Dedifferentiated amniotic fluid mesenchymal stem cell (primary cell): Measurements from ENCODE around the gene GABBR1.

Experiments used
- DNase-seq: peaks from one replicate; pipeline ENCODE4 v3.0.0-alpha.2; 2016; ENCODE audit errors: extremely low spot score

Gene GABBR1

DNA sequence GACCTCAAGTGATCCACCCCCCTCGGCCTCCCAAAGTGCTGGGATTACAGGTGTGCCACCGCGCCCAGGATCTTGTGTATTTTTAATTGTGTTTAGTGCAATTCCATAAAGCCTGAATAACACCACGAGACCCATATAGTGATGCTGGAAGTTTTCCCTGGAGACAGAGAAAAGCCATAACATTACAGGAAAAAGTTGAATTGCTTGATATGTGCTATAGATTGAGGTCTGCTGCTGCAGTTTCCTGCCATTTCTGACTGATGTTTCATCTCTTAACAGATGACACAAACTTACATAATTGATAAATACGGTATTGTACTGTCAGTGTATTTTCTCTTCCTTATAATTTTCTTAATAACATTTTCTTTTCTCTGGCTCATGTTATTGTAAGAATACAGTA is 66.1 kb downstream of the GABBR1 start:
- DNase-seq, result no peak

DNA sequence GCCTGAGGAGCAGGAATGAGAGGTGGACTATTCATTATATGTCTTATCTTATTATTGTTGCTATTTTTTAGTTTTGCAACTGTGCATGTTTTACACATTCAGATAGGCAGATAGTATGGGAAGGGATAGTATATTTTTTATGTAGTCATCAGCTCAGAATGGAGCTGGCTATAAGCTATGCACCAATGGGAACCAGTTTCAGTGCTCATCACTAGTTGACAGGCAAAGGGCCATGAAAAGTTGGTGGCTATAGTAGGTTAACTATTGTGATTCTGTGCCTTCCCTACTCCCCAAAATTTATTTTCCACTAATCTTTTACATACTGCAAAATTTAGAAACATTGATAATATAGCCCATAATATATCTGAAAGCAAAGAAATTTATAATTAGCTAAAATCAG is 68.1 kb downstream of the GABBR1 start:
- DNase-seq, result no peak

DNA sequence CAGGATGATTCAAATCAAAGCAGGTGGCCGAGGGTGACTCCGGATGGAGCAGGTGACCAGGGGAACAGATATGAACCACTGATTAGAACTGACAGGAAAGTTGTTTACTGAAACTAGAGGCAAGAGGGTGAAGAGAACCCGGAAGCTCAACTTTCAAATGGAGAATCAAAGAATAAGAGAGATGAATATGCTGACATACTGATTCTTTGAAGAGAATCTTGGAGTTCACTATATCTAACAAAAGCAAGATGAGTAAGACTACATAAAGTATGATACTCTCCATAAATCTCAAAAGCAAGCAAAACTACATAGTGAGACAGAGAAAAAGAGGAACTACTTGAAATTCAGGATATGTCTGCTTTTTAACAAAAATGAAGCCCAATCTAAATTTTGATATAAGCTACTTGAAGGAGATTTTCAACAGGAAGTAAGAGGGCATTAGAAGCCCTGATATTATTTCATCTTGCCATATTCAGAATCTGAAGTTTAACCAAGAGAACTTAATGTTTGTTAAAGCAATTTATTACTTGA is 69.5 kb downstream of the GABBR1 start:
- no peak for DNase-seq

DNA sequence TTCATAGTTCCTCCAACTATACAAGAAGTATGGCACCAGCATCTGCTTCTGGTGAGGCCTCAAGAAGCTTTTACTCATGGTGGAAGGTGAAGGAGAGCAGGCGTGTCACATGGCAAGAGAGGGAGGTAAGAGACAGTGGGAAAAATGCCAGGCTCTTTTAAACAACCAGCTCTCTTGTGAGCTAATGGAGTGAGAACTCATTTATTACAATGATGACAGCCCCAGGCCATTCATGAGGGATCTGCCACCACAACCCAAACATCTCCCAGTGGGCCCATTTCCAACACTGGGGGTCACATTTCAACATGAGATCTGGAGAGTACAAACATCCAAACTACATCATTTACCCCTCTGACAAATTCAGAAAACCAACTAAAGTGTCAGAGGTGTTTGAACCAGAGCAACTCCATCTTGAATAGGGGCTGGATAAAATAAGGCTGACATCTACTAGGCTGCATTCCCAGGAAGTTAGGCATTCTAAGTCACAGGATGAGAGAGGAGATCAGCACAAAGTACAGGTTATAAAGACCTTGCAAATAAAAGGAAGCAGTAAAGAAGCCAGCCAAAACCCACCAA is 71.3 kb downstream of the GABBR1 start:
- no peak for DNase-seq

DNA sequence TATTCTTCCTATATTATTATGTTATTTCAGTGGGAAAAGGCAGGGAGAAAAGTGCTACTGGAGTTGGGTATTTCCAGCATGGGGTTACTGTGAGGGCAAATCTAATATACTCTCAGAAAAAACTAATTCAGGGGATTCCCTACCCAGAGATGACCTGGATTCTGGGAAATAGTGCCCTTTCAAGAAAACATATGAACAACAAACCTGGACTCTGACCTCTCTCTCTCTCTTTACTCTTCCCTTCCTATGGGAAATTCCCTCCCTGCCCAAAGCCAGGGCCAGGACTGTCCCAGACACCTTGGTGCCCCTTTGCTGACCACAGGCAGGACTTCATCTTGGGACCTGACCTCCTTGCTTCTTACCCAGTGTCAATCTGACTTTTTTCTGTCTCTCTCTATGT is 71.9 kb downstream of the GABBR1 start:
- DNase-seq, result no peak

DNA sequence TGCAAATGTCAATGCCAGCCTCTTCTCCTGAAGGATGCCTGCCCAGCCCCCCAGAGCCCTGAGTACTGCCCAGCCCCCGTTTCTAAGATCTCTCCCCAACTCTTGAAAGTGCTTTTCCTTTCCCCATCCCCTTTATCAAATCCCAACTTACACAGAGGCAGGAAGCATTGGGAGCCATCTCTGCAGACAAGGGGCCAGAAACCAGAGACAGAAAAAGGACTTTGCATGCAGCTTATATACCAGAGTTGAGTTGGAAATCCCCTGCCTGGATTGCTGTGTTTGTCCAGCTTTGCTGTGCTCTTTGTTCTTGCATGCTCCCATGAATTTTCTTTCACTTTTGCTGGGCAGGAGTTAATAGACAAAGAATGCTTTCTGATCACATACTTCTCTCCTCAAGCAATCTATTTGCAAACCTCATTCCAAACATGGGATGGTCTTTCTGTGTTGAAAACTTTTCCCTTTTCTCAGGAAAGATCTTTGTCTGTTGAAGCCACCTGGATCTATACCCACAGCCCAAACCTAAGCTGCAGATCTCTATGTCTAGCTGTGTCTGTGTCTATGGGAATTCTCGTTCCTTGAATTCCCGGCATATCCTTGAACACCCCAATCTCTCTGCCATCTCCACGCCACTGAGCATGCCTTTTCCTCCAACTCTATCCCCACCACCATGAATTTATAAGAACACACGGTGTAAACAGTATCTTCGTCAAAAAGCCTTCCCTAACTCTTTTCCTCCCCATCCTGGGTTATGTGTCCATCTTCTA is 73.3 kb downstream of the GABBR1 start, which contains the start of gene UBD:
Gene UBD, minus strand, starts transcription at position 209 of the 764 bp plus-strand sequence. Its CDS starts 31 bp downstream, at position 178.
- DNase-seq, result no peak

DNA sequence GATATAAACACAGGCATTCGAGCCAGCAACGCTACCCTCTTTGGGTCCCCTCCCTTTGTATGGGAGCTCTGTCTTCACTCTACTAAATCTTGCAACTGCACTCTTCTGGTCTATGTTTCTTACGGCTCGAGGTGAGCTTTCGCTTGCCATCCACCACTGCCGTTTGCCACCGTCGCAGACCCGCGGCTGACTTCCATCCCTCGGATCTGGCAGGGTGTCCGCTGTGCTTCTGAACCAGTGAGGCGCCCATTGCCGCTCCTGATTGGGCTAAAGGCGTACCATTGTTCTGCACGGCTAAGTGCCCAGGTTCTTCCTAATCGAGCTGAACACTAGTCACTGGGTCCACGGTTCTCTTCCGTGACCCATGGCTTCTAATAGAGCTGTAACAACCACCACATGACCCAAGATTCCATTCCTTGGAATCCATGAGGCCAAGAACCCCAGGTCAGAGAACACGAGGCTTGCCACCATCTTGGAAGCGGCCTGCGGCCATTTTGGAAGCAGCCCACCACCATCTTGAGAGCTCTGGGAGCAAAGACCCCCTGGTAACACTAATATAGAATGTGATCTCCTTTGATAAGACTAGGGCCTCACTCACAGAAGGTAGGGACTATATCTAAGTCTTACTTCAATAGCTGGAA is 74.4 kb downstream of the GABBR1 start:
- DNase-seq, result no peak

DNA sequence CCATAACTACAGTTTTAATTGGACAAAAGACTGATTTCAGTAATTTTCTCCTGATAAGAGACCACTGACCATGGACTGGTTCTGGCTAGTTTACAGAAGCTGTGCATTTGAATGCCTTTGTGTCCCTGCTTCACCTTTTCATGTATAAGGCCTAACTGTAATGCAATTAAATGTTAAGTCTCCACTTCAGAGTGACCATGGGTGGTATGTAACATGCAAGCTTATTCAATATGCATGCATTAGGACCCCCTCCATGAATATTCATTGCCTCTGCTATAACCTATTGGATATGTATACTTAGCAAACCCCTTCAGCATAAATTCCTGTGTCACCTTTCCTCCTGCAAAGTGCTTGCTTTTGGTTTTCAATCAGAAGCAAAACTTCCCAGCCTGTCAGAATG is 75.7 kb downstream of the GABBR1 start:
- DNase-seq, result no peak

DNA sequence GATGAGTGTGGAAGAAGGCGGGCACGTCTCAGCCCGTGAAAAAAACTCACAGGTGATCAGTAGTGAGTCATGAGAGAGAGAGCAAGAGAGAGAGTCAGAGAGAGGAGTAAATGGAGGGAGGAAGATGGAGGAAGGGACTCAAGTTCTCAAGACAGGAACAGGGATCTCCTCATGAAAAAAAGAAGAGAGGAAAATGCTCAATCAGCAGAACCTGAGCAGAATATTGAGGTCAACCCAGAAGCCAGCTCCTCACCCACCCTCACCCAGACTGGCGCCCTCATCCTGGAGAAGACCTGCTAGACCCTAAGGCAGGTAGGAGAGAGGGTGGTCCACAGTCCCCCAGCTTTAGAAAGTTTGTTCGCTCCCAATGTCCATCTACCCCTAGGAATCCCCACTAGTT is 78.2 kb downstream of the GABBR1 start:
- no peak for DNase-seq

DNA sequence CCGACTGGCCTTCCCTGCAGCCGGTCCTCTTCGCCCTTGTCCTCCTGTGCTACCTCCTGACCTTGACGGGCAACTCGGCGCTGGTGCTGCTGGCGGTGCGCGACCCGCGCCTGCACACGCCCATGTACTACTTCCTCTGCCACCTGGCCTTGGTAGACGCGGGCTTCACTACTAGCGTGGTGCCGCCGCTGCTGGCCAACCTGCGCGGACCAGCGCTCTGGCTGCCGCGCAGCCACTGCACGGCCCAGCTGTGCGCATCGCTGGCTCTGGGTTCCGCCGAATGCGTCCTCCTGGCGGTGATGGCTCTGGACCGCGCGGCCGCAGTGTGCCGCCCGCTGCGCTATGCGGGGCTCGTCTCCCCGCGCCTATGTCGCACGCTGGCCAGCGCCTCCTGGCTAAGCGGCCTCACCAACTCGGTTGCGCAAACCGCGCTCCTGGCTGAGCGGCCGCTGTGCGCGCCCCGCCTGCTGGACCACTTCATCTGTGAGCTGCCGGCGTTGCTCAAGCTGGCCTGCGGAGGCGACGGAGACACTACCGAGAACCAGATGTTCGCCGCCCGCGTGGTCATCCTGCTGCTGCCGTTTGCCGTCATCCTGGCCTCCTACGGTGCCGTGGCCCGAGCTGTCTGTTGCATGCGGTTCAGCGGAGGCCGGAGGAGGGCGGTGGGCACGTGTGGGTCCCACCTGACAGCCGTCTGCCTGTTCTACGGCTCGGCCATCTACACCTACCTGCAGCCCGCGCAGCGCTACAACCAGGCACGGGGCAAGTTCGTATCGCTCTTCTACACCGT is 79.5 kb downstream of the GABBR1 start:
- DNase-seq, result no peak

DNA sequence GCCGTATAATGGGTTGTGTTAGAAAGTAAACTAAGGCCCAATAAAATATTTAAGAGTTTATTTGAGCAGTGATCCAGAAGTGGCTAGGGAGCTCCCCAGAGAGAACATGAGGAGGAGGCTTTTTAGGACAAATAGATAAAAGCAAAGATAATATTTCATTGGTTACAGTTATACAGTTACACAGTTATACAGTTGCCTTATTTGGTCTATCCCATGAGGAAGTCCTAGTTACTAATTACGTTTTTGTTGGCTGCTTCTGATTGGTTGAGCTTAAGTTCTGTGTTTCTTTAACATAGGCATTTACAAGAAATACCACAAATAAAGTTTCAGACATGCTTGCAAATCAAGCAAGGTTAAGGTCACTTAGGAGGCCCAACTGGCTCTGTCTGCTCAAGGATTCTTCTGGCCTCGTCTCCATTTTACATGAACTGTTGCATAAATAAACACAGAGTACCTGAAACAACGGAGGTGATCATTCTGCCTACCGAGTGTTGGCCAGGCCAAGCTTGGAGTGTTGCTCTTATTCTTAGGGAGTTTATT is 80.4 kb downstream of the GABBR1 start:
- peak; percentile 69 for DNase-seq

DNA sequence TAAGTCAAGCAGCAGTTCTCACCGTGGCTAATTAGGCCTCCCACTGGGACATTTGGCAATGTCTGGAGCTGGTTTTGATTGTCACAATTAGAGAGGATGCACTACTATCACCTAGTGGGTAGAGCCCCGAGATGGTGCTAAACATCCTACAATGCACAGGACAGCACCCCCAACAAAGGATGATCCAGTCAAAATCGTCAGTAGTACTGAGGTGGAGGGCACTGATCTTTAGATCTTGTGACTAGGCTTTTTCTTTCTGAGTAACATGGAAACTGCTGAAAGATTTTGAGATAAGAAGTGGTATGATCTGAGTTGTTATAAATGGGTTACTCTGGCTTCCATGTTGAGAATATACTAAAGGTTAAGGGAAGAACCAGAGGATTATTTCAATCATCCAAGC is 85.4 kb downstream of the GABBR1 start:
- DNase-seq, result no peak

DNA sequence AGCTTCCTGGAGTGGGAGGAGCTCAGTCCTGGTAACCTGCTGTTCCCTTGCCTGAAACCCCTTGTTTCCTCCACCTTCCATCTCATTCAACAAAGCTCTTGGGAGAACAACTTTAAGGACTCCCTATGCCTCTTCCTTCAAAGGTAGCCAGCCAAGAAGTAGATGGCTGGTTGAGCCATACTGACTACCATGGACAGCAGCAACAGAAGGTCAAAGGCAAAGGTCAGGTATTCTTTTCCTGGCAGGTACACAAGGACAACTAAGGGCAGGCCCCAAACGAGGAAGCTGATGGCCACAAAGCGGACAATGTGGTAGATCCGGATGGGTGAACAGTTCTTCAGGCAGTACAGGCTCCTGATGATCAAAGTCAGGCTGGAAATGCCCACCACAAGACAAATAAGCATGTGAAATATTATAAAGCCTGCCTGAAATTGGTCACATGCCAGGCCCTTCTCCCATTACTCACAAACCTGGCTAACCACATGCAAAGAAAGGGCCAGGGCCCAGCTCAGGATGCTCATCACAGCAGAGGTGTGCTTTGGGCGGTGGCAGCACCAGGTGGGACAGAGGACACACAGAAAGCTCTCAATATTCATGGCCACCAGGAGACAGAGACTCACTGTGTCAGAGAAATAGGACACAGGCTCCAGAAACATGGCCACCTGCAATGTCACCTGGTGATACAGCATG is 95.1 kb downstream of the GABBR1 start:
- no peak for DNase-seq

DNA sequence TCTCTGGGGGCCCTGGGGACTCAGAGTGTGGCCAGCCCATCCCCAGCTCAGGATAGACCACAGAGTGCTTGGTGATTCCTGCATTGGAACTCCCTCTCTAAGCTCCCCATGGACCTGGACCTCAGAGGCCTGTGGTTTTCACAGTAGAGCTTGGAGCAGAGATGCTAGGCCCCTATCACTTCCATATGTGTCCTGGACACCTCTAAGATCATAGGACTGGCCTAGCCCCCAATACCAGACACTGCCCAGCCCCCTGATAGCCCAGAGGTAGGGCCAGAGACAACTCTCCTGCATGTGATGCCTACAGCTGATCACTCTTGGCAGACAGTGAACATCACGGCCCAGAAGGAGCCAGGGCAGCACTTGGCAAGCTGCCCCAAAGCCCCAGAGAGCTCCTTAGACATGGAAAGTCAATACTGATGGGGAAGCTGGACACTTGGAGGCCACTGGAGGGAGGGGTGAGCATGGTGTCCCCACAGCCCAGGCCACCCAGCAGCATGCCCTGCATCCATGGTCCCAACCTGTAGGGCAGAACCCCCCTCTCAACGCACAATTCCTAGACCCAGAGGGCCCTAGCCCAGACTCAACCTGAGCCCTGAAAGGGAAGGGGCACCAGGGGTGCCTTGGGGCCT is 100.5 kb downstream of the GABBR1 start:
- DNase-seq, result no peak

DNA sequence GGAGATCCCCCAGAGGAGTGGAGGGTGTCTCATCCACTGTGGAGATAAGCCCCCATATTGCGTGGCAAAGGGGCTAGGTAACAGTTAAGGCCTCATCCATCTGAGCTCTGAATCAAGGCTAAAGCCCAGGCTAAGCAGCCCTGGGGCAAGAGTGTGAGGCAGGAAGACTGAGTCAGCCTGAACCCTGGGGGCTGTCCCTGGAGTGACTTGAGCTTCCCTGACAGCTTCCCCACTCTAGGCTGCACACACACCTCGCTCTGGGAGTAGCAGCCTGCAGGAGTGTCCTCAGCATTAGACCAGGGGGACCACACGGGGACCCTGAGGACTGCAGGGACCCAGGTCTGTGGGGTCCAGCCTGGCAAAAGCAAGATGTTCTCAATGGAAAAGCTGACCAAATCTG is 101.3 kb downstream of the GABBR1 start:
- no peak for DNase-seq

DNA sequence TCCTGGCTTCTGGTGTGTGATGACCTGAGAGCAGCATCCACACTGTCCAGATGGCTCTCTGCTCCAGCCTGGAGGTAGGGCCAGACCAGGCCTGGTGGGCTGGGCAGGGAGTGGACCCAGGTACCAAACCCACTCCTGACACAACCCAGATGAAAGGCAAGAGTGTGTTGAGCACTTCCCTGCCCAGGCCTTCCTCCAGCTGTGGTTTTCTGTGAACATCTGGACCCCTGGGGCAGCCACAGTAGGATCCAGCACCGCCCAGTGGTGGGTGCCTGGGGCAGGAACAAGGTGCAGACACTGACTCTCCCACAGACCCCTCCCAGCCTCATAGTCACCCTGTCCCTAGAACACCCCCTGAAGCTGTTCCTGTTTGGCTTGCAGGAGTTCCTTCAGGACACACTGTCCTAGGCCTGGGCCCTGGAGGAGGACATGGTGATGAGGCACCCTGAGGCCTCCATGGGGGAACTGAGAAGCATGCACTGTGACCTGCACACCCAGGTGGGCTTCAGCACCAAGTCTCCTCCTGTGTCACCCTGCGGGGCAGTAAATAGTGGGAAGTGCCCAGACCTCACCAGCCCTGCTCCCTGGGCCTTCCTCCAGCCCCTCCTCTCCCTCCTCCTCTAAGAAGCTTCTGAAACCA is 102.2 kb downstream of the GABBR1 start:
- DNase-seq, result no peak

DNA sequence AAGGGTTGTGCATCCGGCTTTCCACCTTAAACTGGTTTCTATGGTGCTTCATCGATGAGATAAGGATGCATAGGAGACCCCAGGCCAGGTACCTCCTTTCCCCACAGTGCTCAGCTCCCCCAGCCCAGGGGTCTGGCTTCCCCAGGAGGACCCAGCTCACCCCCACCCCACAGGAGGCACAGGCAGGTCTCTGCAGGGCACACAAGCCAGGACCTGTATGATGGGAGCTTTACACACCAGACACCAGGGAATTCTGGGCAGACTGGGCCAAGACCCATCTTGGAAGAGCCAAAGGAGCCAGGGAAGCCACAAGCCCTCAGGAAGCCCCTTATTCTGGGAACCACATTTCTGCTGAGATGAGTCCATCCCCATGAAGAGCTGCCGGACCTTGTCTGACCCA is 103.0 kb downstream of the GABBR1 start:
- no peak for DNase-seq

DNA sequence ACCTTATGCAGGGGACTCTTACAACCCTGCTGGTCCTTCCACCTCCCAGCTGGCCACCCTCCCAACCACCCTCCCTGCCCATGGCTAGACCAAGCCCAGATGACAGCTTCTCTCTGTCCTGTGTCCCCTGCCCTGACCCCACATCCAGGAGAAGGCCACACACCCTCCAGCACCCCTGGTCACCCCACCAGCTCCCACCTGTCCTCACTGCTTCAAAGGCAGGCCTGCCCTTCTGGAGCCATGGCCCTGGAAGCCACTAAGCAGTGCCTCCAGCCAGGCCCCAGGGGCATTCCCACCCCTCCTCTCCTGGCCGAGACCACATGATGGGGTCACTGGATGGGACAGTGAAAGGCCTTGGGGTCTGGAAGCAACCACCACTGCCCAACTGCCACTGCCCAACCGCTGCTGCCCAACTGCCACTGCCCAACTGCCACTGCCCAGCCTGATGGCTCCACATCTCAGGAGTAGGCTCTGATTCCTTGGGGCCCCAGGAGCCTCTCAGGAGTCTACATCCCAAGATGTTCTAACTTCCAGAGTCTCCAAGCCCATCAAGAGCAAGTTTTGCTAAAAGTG is 103.9 kb downstream of the GABBR1 start:
- no peak for DNase-seq

DNA sequence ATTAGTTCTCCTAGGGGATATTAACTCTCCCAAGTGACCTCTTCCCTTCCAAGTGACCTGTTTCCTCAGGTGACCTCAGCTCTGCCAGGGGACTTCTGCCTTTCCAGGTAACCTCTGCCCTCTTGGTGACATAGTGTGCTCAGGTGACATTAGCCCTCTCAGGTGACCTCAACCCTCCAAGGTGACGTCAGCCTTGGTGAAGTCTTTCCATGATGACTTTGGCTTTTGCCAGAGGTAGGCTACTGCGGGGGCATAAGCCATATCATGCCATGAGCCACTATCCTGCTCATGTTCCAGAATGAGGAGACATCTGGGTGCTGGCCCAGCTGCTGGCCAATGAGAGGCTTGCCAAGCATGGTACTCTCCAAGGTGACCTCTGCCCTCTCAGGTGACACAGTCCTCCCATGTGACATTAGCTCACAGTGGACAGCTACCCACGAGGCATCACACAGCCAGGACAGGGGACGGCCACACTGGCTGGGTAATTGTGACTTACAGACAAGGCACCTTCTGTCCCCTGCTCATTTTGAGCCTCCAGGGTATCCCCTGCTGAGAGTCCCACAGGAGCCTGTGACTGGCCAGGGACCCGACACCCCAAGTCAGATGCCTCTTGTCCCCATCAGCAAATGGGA is 104.6 kb downstream of the GABBR1 start:
- DNase-seq, result no peak
